ENCODE data around the gene MICU1.
A peak's percentile ranks its signal among the peaks of the same experiment; 100 is the strongest.
"Not testable (repeated sequence)": the region's sequence is repeated elsewhere in the genome, so short reads cannot be mapped to it uniquely, and the experiment has no call there.

The MICU1 gene

DNA sequence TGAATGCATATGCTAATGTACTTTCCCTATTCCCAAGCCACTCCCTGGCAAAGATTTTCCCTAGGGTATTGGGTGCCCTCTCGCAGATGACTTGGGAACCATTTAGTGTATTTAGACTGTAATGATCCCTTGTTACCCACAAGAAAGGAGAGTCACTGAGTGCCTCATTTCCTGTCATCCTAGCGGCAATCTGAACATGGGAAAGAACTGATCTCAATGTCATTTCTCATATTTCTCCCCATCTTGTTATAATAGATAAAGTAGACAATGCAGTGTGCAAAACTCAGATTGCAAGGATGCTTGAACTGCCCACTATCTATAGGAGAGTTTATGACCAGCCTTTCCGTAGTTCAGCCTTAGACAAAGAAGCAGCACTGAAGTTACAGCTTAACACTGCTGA lies 123.3 kb downstream of the MICU1 start:
- DNase-seq = peak; percentile 74

DNA sequence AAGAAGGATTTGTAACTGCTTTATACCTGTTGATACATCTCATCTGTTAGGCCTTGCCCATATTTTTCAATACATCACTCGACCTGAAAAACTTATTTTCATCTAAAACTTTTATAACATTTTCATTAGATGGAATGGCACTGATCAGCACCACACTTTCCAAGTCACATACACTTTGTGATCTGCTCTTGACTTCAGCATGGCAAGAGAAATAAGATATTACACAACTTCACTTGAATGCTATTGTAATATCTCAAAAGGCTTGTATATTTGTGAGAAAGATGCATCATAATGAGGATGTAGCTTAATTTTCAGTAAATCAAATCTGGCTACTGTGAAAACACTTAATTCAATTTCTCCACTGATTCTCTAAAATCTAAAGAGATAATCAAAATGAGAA lies 126.2 kb downstream of the MICU1 start:
- DNase-seq = peak; percentile 49

DNA sequence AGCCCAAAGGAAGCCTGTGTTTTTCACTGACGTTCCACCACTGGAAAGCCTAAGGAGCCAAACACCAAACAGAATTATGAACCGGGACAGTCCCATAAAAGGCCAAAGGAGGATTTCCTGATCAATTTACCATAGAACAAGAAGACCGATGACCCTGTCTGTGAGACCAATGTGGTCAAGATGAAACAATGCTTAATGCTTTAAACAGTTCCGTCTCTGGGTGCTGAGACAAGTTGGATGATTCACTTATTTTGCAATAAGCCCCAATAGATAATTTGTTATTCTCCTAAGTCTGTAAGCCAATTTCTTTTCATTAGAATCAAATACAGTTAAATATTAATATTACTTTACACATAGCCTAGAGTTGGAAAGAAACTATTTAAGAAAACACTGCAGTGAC lies 134.9 kb downstream of the MICU1 start:
- peak; percentile 74 for DNase-seq

DNA sequence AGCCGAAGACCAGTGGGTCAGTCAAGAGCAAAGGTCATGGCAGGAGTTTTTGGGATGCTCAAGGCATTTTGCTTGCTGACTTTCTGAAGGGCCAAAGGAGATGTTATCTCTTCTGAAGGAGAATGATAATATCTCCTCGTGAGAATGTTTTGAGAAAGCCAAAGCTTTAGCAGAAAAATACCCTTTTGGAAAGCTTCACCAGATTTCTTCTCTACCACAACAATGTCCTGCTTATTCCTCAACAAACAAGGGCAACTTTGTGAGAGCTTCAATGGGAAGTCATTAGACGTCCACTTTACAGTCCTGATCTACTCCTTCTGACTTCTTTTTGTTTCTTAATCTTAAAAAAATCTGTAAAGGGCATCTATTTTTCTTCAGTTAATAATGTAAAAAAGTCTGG lies 138.4 kb downstream of the MICU1 start:
- no peak for DNase-seq

DNA sequence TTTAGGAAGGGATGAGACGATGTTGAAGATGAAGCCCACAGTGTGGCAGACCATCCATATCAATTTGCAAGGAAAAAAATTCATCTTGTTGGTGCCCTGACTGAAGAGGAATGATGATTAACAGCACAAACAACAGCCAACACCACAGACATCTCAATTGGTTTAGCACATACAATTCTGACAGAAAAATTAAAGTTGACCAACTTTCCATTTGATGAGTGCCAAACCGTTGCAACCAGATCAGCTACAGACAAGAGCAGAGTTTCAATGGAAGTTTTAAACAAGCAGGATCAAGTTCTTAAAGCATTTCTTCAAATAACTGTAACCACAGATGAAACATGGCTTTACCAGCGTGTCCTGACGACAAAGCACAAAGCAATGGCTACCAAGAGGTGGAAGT lies 138.8 kb downstream of the MICU1 start:
- no peak for DNase-seq

DNA sequence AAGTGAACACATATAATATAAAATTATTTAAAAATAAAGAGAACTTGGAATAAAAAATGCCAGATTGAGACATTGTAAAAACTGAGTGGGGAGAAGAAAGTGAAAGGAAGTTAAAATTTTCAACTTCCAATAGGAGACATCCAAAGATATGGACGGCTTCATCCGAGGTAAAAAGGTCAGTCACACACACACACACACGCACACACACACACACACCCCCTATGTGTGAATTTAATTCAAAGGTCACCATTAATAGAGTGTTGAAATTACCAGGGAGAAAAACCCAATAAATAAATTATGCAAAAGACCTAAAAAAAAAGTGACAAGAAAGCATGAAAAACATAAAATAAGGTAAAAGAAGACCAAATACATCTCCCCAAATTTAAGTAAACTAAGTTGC lies 140.2 kb downstream of the MICU1 start:
- no peak for DNase-seq

DNA sequence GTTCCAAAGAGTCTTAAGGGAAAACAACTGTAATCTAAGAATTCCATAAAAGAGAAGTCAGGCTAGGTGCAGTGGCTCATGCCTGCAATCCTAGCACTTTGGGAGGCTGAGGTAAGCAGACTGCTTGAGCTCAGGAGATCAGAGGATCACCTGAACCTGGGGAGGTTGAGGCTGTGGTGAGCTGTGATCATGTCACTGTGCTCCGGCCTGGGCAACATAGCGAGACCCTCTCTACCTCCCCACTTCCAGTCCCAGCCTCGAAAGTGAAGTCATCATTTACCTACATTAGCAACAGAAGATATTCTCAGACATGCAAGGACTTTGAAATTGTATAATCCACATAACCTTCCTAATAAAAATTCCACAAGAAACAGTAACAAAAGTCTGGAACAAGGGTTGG lies 141.4 kb downstream of the MICU1 start:
- no peak for DNase-seq

DNA sequence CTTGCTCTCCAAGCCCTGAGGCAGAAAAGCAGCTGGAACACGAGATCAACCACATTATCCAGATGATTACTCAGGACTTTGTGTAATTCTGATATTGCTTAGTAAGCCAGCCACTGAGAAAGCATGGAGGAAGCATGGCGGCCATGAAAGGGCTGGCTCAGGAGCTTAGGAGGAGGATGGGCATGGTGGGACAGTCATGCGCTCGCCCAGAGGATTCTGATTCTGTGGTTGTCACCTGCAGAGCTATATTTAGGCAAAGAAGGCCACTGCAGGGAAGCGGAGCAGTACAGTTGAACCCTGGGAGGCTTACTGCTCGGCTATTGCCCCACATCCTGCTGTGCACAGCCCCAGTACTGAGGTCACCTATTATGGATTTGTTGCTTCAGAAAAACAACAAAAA lies 142.4 kb downstream of the MICU1 start:
- peak; percentile 77 for DNase-seq

DNA sequence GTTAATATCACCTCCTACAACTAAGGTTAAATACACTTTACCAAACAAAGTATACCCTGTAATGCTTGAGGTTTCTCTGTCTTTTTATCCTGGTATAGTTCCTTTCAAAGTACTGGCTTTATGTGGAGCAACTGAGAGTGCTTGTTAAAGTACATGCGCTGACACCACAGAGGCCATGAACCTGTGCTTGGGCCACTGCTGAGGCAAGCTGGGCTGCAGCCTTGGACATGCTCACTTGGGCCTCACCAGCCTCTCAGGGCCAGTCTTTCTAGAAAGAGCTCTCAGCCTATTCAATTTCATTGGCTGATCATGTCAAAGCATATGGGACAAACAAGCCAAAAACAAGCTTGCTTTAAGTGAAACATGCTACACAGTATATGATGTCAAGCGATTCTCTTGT lies 145.0 kb downstream of the MICU1 start:
- no peak for DNase-seq

DNA sequence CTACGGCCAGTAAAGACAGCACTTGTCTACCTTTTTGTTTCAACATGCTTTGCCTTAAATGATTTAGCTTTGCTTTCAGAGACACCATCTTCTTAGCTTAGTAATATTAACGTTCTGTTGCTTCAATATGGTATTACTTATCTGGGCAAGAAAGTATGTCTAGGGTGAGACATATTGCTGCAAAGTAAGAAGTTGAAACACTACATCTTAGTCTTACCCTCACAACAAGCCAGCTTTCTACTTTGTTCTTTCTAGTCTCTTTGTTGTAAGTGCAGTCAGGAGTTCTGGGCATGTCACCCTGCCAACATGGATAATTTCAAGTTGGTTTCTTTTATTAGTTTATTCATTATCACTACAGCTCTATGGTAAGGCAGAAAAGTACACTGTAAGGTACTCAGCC lies 148.4 kb downstream of the MICU1 start:
- no peak for DNase-seq

DNA sequence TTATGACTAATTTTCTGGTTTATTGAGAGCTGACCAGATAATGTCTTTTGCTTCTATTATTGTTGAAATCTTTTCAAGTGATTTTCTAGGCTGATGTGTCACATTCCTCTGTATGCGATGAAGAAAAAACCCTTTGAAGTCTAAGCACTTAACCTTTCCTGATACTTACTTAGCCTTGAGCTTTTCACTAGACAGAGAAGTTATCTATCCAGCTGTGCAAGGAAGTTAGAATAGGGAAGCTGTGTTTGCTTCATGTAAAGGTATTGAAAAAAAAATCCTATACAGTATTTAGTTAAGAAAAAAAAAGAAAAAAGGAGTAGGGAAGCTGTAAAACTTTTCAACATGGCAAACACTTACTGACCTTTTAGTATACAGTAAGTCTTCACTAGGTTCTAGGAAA lies 153.6 kb downstream of the MICU1 start:
- DNase-seq = no peak

DNA sequence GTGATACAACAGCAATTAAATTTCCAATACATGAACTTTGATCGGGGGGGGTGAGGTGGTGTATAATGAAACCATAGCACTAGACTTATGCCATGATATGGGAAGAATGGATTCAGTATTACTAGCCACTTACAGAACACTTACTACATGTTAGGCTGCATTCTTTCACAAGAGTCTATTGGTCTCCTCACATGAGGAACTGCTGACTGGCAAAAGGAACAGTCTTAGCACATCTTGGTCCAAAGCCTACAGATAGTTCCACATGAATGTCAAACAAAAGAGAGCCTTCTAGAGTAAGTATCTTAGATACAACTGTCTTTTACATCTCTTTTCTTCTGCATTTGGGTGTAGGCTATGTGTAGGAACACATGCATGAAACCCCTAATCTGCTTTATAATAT lies 155.2 kb downstream of the MICU1 start:
- peak; percentile 91 for DNase-seq

DNA sequence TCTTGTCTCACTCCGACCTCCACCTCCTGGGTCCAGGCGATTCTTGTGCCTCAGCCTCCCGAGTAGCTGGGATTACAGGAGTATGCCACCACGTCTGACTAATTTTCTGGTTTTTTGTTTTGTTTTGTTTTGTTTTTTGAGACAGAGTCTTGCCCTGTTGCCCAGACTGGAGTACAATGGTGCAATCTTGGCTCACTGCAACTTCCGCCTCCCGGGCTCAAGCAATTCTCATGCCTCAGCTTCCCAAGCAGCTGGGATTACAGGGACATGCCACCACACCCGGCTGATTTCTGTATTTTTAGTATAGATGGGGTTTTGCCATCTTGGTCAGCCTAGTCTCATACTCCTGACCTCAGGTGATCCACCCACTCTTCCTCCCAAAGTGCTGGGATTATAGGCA lies 158.8 kb downstream of the MICU1 start:
- DNase-seq = peak; percentile 23

DNA sequence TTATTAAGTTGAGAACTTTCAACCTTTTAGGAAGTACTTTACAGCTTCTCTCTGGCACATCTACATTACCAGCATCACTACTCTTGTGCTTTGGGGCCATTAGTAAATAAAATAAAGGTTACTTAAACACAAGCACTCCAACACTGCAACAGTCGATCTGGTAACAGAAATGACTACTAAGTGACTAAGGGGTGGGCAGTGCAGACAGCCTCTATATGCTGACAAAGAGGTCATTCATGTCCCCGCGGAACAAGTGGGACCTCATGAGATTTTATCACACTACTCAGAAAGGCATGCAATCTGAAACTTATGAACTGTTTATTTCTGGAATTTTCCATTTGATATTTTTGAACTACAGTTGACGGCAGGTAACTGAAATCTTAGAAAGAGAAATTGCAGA lies 159.9 kb downstream of the MICU1 start:
- DNase-seq = peak; percentile 13

DNA sequence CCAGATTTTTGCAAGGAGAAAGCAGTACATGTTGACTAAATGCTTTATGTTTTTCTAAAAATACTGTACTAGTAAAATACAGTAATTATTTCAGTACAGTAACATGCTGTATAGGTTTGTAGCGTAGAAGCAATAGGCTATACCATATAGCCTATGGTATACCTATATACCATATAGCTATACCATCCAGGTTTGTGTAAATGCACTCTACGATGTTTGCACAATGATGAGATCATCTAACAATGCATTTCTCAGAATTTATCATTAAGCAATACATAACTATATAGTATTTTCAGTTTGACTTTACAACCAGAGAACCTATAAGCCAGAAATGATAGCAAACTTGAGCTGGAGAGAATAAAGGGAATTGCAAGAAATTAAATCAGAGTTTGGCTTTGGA lies 161.4 kb downstream of the MICU1 start:
- DNase-seq = peak; percentile 44

DNA sequence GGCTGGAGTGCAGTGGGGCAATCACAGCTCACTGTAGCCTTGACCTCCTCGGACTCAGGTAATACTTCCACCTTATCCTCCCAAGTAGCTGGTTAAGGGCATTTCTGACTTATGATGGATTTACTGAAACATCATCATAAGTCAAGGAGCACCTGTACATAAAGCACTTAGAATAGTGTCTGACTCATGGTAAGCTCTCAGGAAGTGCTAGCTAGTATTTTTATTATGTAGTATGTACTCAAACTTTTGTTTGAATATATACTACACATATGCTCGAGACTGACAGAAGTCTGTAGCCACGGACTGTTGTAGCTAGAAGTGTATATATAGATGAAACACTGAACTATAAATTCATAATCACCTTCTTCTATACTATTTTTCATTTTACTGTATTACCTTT lies 163.6 kb downstream of the MICU1 start:
- no peak for DNase-seq

DNA sequence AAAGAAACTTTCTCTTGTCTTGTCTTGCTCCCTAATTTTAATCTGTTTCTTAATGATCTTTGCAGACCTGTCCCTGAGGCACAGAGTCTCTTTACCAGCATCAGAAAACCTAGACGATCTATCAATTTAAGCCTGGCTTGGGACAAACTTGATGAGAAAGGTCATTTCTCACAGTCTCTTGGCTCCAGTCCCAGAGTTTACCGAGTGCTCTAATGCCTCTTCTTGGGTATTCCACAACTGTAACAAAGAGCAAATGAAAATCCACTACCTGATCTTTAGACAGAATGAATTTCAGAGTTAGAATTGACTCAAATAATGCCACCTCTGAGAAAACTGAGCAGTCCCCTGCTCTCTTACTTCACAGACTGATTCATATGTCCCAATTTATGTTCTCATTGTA lies 164.8 kb downstream of the MICU1 start:
- no peak for DNase-seq

DNA sequence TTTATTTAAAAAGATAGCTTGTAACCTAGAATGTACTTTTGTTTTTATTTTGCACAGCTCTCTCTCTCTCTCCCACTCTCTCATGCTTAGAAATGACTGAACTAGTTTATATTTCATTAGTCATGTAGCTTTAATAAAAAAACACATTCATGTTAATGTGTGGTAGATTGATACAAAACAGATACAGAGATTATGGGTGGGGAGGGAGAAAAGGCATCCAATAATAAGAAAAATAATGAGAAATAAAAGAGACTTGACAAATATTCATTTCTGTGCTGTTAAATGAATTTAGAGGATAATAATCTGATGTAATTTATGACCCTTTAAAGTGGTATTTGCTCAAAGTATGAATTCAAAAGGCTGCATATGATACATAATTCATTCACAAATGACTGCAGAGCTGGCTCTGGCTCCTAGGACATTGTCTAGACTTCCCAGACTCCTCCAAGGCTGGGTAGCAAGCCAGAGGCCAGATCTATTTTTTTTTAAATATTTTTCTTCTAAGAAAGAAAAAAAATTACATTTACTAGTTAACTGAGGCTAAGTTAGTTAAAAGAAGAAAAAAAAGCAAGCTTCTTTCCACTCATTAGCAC lies 165.5 kb downstream of the MICU1 start:
- DNase-seq = no peak

DNA sequence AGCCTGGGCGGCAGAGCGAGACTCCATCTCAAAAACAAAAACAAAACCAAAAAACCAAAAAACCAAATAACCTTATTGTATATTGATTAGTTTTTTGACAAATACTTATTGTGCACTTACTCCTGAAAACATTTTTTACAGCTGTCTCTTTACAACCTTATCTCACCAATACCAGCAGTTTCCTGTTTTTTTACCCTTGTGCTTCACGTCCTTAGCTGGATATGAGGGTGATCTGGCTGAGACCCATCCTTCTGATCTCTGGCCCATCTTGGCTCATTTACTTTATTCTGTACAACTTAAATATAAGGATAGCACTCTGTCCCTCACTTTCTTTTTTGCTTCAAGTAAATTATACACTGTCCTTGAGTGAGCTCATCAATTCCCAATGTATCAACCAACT lies 166.6 kb downstream of the MICU1 start:
- DNase-seq = no peak

DNA sequence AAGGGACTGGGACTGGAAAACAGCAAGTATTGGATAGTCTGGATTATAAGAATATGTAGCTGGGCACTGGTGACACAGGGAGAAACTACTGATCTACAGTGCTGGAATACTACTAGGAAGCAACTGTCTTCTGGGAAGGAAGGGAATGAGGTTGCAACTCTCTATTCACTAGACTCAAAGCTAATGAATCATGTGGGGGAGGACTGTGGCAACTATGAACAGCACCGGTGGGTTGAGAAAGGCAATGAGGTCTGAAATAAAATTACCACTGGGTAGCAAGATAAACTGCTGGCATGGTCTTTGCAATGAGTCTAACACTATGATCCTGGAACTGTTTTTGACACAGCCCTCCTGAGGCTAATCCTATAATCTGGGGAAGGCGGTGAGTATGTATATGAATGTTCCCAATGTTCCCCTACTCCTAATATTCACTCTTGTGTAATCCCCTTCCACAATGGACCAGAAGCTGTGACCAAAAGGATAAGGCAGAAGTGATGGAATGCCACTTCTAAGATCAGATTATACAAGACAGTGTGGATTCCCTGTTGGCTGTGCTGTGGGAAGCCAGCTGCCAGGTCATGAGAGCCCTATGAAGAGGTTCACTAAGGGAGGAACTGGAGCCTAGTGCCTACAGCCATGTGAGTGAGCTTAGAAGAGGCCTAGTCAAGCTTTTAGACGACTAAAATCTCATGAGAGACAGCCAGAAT lies 169.8 kb downstream of the MICU1 start:
- peak; percentile 67 for DNase-seq

DNA sequence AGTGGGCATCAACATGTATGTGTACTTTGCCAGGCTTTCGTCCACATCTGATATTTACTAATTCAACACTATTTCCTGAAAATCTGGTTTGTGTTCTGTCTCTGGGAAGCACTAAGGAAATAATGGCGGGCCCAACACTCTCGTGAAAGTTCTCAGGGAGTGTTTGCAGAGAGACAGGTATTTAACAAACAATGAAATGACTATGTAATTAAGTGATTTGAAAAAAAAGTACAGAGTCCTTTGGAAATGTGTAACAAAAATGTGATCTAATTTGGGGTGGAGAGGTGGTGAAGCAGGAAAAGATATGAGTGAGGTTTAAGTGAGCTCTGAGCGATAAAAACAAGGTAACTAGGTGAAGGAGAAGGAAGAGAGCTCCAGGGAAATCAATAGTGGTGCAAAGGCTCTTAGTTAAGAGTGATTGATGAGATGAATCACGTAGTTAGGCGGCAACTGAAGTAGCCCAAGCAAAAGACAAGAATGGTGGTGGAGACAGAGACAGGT lies 175.9 kb downstream of the MICU1 start:
- DNase-seq = no peak

DNA sequence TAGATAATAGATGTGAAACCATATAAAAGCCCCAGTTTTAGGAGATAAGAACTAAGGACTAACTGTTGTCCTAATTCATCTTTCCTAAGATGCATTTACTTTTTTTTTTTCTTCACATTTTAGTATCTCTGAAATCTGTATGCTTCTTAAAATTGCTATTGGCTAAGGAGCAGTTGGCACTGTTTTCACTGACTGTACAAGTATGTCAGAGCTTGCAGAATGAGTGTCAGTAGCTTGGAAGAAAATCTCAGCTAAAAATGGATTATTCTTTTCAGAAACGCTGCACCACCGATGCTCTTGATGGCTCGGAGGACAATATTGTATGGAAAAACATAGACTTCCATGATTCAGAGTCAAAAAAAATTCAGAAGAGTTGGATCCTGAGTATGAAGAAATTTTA lies 180.0 kb downstream of the MICU1 start:
- DNase-seq = no peak

DNA sequence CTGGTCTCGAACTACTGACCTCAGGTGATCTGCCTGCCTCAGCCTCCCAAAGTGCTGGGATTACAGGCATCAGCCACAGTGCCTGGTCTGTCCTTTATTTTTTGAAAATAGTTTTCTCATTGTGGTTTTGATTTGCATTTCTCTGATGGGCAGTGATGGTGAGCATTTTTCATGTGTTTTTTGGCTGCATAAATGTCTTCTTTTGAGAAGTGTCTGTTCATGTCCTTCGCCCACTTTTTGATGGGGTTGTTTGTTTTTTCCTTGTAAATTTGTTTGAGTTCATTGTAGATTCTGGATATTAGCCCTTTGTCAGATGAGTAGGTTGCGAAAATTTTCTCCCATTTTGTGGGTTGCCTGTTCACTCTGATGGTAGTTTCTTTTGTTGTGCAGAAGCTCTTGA lies 182.9 kb downstream of the MICU1 start:
- DNase-seq = not testable (repeated sequence)

DNA sequence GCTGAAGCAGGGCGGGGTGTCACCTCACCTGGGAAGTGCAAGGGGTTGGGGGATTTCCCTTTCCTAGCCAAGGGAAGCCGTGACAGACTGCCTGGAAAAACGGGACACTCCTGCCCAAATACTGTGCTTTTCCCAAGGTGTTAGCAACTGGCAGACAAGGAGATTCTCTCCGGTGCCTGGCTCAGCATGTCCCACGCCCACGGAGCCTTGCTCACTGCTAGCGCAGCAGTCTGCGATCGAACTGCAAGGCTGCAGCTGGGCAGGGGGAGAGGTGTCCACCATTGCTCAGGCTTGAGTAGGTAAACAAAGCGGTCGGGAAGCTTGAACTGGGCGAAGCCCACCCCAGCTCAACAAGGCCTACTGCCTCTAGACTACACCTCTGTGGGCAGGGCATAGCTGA lies 190.3 kb downstream of the MICU1 start:
- DNase-seq = no peak

DNA sequence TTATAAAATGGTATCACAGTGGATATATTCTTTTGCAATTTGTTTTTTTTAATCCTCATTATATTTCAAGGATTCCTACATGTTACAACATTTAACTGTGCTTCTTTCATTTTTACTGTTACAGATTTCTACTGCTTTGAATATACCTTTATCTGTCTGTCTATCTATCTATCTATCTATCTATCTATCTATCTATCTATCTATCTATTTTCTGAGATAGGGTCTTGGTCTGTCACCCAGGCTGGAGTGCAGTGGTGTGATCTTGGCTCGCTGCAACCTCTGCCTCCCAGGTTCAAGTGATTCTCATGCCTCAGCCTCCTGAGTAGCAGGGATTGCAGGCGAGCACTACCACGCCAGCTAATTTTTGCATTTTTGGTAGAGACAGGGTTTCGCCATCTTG lies 194.9 kb downstream of the MICU1 start:
- DNase-seq = not testable (repeated sequence)
